Nucleus accumbens (tissue), 56 donors: Measurements from ENCODE around the gene DENND2A.

Source experiments
- DNase-seq, 56 donors: peaks; one replicate each; lab custom pipeline; 2025; lab: John Stamatoyannopoulos, UW

DENND2A gene

DNA sequence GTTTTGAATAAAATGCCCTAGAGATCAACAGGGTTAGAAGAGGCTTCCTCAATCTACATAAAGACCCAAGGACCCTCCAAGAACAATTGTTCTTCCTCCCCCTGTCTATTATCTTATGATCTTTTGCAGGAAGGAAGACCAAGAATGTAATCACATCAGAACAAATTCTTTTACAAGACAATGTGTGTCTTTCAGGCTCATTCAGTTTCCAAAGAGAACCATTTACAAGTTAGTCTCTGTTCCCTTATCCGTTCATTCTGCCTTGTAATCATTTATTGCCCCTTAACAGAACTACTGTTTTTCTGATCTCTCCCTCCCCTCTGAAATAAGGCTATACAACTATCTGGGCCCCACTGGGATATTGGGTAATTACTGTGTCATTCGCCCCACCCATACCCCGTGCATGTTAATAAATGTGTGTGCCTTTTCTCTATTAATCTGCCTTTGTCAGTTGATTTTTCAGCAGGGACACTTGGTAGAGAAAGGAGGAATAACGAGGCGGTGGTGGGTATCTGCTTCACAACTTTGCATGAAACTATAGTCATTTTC is 155.6 kb downstream of the DENND2A start:
- no peak for DNase-seq

DNA sequence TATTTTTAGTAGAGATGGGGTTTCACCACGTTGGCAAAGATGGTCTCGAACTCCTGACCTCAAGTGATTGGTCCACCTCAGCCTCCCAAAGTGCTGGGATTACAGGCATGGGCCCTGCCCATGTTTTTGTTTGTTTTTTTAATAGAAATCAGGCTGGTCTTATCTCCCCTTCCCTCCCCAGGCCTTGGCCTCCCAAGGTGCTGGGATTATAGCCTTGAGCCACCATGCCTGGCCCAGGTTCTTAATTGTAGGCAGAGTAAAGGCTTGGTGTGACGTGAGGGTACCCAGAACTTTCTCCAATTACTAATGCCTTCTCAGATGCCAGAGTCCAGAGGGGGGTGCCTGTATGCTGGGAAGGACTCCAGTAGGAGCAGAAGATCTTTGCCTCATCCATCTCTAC is 156.1 kb downstream of the DENND2A start:
- DNase-seq = no peak

- DNase-seq = no peak
Measured at GRCh38 chr7:140479739-140480084, 160.9 kb downstream of the DENND2A start.

DNA sequence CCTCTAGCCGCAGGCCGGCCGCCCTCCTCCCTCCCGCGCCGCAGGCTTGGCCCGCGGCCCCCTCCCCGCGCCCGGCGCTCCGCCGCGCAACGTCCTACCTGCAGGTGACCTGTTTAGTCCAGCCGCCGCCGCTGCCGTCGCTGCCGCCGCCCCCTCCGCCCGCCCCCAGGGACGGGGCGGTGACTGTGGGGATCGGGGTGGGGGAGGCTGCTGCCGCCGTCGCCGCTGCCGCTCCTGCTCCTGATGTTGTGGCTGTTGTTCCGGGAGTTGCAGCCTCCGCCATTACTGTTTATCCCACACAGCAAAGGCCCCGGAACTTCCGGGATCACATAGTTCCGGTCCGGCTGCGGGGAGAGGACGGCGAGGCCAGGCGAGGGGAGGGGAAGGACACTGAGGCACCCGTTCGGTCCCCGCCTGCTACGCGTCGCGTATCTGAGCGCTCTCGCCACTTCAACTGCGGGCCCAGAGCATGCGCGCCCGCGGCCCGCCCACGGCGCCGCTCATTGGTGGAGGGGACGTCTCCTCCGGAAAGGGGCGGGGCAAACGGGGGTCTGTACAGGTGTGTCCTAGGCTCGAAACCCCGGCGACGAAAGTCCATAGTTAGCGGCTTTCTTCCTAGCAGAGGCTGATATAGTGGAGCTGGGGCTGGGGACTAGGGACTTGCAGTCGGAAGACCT is 161.4 kb downstream of the DENND2A start, which contains the start of gene MKRN1:
TSS of gene MKRN1 (minus strand) at position 444 of the 677 bp plus-strand sequence. CDS start at position 283, 161 bp downstream.
- DNase-seq = peak; percentile 38 to 97 (median 92)

- peak in 44 of 56 donors; percentile 6 to 65 (median 40) for DNase-seq
Measured at GRCh38 chr7:140478246-140479061, 162.2 kb downstream of the DENND2A start.

- no peak for DNase-seq
Measured at GRCh38 chr7:140476698-140477261, 163.8 kb downstream of the DENND2A start.

GRCh38 chr7:140475747-140476333 is 164.8 kb downstream of the DENND2A start:
- peak in 4 of 56 donors; percentile 3 to 48 (median 10) for DNase-seq
